K562 (cell line): ENCODE data around the gene RASGEF1C. TPM values are rescaled to one million over a fixed set of nuclear protein-coding genes. Genes with fewer than 3 reads are reported as not detected.

Experiments
- ATAC-seq: fragments of 200-7000 bp; cut with Tn5 transposase; 3 replicates; pipeline ENCODE4 v1.9.1; 2020; ENCODE audit warnings: moderate library complexity
- BruUV-seq: library from RNA; stranded (reverse); fragments of 400-500 nt; replicated peaks from 2 replicates; lab custom pipeline; 2021; lab: Mats Ljungman, UMichigan
- CTCF ChIA-PET: fragments of 300-600 bp; formaldehyde crosslinking; extraction: SDS; loops from one replicate; lab custom pipeline; 2021; ENCODE audit warnings: low intra/inter-chr PET ratio; lab: Yijun Ruan, JAX
- POLR2A ChIA-PET: fragments of 300-600, 350-650 bp; sonication (Branson Sonifier 250); formaldehyde crosslinking; extraction: SDS; loops from one replicate; lab custom pipeline; 2021; ENCODE audit warnings: antibody characterized with exemption, inconsistent platforms; lab: Yijun Ruan, JAX
- DNase-seq, 4 experiments: peaks; one replicate each; pipeline versions ENCODE4 v3.0.0 to v3.0.0-alpha.2; 2011 to 2018; ENCODE audit warnings: low spot score in 3 of 4, mixed read lengths in 3 of 4; ENCODE audit errors: extremely low read depth in 1 of 4
- FAIRE-seq: peaks from 2 replicates; lab custom pipeline; 2011; peaks lifted over from hg19 to GRCh38; lab: Jason Lieb, UNC
- H2AFZ ChIP-seq: 2 replicates; pipeline ENCODE4 v1.6.0; 2011; ENCODE audit warnings: low read depth, low read length, control low read depth, inconsistent platforms
- H3K27ac ChIP-seq: fragments of 200-600 bp; 3 replicates; pipeline ENCODE4 v1.8.0; 2011; ENCODE audit warnings: low read depth, mild to moderate bottlenecking, control low read depth, inconsistent platforms, low read length, moderate library complexity, mixed read lengths; ENCODE audit errors: extremely low read depth
- H3K27me3 ChIP-seq, 2 experiments: fragments of 300-600 bp in 1 of 2; 2 replicates in 1 of 2; 3 replicates in 1 of 2; pipeline versions ENCODE4 v1.6.0 to v1.8.0; 2011; ENCODE audit warnings: inconsistent platforms in 2 of 2, low read length in 2 of 2, mild to moderate bottlenecking in 1 of 2, mixed read lengths in 1 of 2, moderate library complexity in 1 of 2; ENCODE audit not compliant: control insufficient read depth in 2 of 2, insufficient read depth in 2 of 2
- H3K36me3 ChIP-seq: fragments of 300-600 bp; 3 replicates; pipeline ENCODE4 v1.8.0; 2011; ENCODE audit warnings: mild to moderate bottlenecking, low read length, inconsistent platforms; ENCODE audit not compliant: control insufficient read depth, insufficient read depth
- H3K4me1 ChIP-seq, 2 experiments: fragments of 200-600 bp in 1 of 2; replicated peaks in 1 of 2; 2 replicates in 1 of 2; 3 replicates in 1 of 2; pipeline versions ENCODE4 v1.5.1 to v1.8.0; 2011; ENCODE audit warnings: inconsistent platforms in 2 of 2, low read length in 2 of 2, mild to moderate bottlenecking in 1 of 2, mixed read lengths in 1 of 2, moderate library complexity in 1 of 2; ENCODE audit not compliant: control insufficient read depth in 2 of 2, insufficient read depth in 2 of 2
- H3K4me2 ChIP-seq: 2 replicates; pipeline ENCODE4 v1.6.1; 2011; ENCODE audit warnings: low read length, control low read depth, inconsistent platforms, mixed read lengths; ENCODE audit not compliant: insufficient read depth
- H3K4me3 ChIP-seq: fragments of 200-600 bp; sonication (generic), shearing (Covaris generic); 2 replicates; pipeline ENCODE4 v1.5.1; 2016; ENCODE audit warnings: control low read depth, inconsistent platforms
- H3K79me2 ChIP-seq: fragments of 200-600 bp; 3 replicates; pipeline ENCODE4 v1.8.0; 2011; ENCODE audit warnings: low read length, inconsistent platforms; ENCODE audit not compliant: control insufficient read depth, insufficient read depth
- H3K9ac ChIP-seq, 2 experiments: 2 replicates each; pipeline versions ENCODE4 v1.6.0 to v1.6.1; 2011; ENCODE audit warnings: low read depth in 2 of 2, low read length in 2 of 2, control low read depth in 1 of 2, inconsistent platforms in 1 of 2, mild to moderate bottlenecking in 1 of 2, mixed read lengths in 1 of 2; ENCODE audit not compliant: insufficient read depth in 1 of 2
- H3K9me1 ChIP-seq: one replicate; pipeline ENCODE4 v1.6.0; 2011; ENCODE audit warnings: inconsistent platforms, mild to moderate bottlenecking, low read length, moderate library complexity; ENCODE audit not compliant: control insufficient read depth, insufficient read depth
- H3K9me3 ChIP-seq: replicated peaks from 2 replicates; pipeline ENCODE4 v1.5.1; 2011; ENCODE audit warnings: low read depth, low read length, inconsistent platforms; ENCODE audit not compliant: control insufficient read depth, insufficient read depth
- H4K20me1 ChIP-seq: replicated peaks from 2 replicates; pipeline ENCODE4 v1.6.1; 2011; ENCODE audit warnings: low read length, inconsistent platforms, mixed read lengths; ENCODE audit not compliant: control insufficient read depth, insufficient read depth
- EZH2 ChIP-seq: IDR thresholded peaks from 2 replicates; pipeline ENCODE4 v1.6.1; 2012; ENCODE audit warnings: low read depth, mild to moderate bottlenecking, inconsistent platforms, low read length, borderline replicate concordance
- HES1 ChIP-seq: fragments of 450-650 bp; IDR thresholded peaks from 2 replicates; pipeline ENCODE4 v1.6.1; 2016; ENCODE audit warnings: low read depth, mild to moderate bottlenecking, moderate library complexity
- NR0B1 ChIP-seq: fragments of 450-650 bp; IDR thresholded peaks from one replicate; pipeline ENCODE4 v1.6.1; 2018; ENCODE audit warnings: mild to moderate bottlenecking, moderate library complexity; ENCODE audit not compliant: partially characterized antibody
- PHB2 ChIP-seq: fragments of 450-650 bp; IDR thresholded peaks from 2 replicates; pipeline ENCODE4 v1.6.1; 2017; ENCODE audit warnings: low read depth
- ZBTB33 ChIP-seq: sonication (generic); formaldehyde crosslinking; IDR thresholded peaks from 2 replicates; pipeline ENCODE4 v1.8.1; 2023; ENCODE audit warnings: mild to moderate bottlenecking, missing genetic modification reagents
- ZNF239 ChIP-seq: fragments of 250-450 bp; sonication (Bioruptor Pico); IDR thresholded peaks from 2 replicates; pipeline ENCODE4 v1.4.0; 2020; ENCODE audit warnings: mild to moderate bottlenecking
- ZNF655 ChIP-seq: fragments of 250-450 bp; sonication (Bioruptor Pico); IDR thresholded peaks from 2 replicates; pipeline ENCODE4 v1.5.0; 2021
- WGBS: fragments of 100-300 bp; shearing (Covaris generic); methylation state at CpG from one replicate; pipeline ENCODE4 v1.1.6; 2016; ENCODE audit warnings: low coverage, mixed read lengths; ENCODE audit not compliant: insufficient coverage; ENCODE audit errors: missing lambda C conversion rate; 5-methylcytosine and 5-hydroxymethylcytosine counted together
- in situ Hi-C: fragments of 300-500 bp; cut with MboI; formaldehyde crosslinking; loops from 4 replicates; pipeline ENCODE4 v1.15.0; 2018; ENCODE audit warnings: inconsistent platforms, mixed read lengths
- intact Hi-C: fragments of 100-400 bp; cut with micrococcal nuclease; formaldehyde crosslinking; loops from 2 replicates; pipeline ENCODE4 v1.14.2; 2022
- polyA plus RNA-seq, 8 experiments: library from polyadenylated mRNA; depleted of rRNA in 4 of 8; stranded (reverse) in 5 of 8; unstranded in 3 of 8; fragments of >200 nt; fragmentation: Nextera tagmentation in 2 of 8; fragmentation: Illumina TruSeq in 1 of 8; extraction: Ambion mirVana in 2 of 8; extraction: Trizol in 1 of 8; gene quantifications; 2 replicates each; pipeline versions ENCODE4 v1.2.1 to v1.2.3, GENCODE V29; 2011 to 2014; ENCODE audit warnings: inconsistent platforms in 1 of 8, missing spikeins in 1 of 8
- total RNA-seq, 7 experiments: library from RNA; depleted of rRNA in 6 of 7; stranded (reverse); fragments of >200 nt in 6 of 7; fragmentation: Illumina TruSeq in 2 of 7; extraction: Trizol in 2 of 7; gene quantifications; 2 replicates each; pipeline versions ENCODE4 v1.2.1 to v1.2.3, GENCODE V29; 2011 to 2021; ENCODE audit warnings: low replicate concordance in 1 of 7

RASGEF1C gene
- total and polyA plus RNA-seq, 9 of the 15 experiments (the other 6 are each of a cell fraction or from before 2014, with no cell fraction given): 0.04 to 1.1 (median 0.21) TPM; not detected in 4

GRCh38 chr5:180067986-180068385, 141.0 kb downstream of the RASGEF1C start (continued):
- TF ChIP-seq NR0B1 (no peak), PHB2 (no peak), EZH2 (no peak), ZNF655 (CRISPR knock-in tag) (no peak)

- no TSS peak for BruUV-seq
- H3K9me3 ChIP-seq: no peaks in the 10 kb centered on the region
- ChIA-PET CTCF (no interaction called here), POLR2A (interaction anchor here (0.9 to 1.0 kb wide), 2 partner anchors 8 to 11 kb away, joined by 3 to 5 read pairs; no protein-coding TSS in a partner anchor)
- no peaks in the 10 kb centered on the region for H3K4me1 ChIP-seq
- intact Hi-C loops: no loop called here
- WGBS: 80% methylated on average over 7 of the region's 7 CpGs
- no peak overlapping the region for H3K9ac ChIP-seq
- H2AFZ ChIP-seq: no peak overlapping the region
- DNase-seq (no peak), ATAC-seq (no peak), FAIRE-seq (no peak)
- H3K27ac ChIP-seq: no peak overlapping the region
- H3K4me3 ChIP-seq: no peak overlapping the region
- H3K4me2 ChIP-seq: no peak overlapping the region
- H3K27me3 ChIP-seq: no peaks in the 10 kb centered on the region
- 0 out of 3 replicates have a peak, but pooled peaks cover 6% of the 10 kb centered on the region for H3K79me2 ChIP-seq
- H3K36me3 ChIP-seq: no peaks in the 10 kb centered on the region
- H4K20me1 ChIP-seq: no peaks in the 10 kb centered on the region
- in situ Hi-C loops: no loop called here
- TF ChIP-seq ZNF239 (CRISPR knock-in tag): no peak
- TF ChIP-seq ZBTB33: 0 out of 2 replicates have a peak, but pooled peaks have one; percentile 23
- TF ChIP-seq HES1: no peak
- H3K9me1 ChIP-seq: no peaks in the 10 kb centered on the region
These were observed 148.8 kb downstream of the RASGEF1C start for GRCh38 chr5:180060192-180060591.
